Mucosa of descending colon (tissue), 3 donors: ENCODE data around the gene MRLN. TPM values are rescaled to one million over a fixed set of nuclear protein-coding genes. Genes with fewer than 3 reads are reported as not detected.

Source experiments
- ATAC-seq: fragments of 200-7000 bp; cut with Tn5 transposase; one replicate; pipeline ENCODE4 v1.9.1; 2020; ENCODE audit warnings: mild to moderate bottlenecking, moderate library complexity
- DNase-seq, 3 donors: peaks; one replicate each; pipeline ENCODE4 v3.0.0-alpha.2; 2020
- H3K36me3 ChIP-seq: fragments of 200-600 bp; one replicate; pipeline ENCODE4 v1.8.0; 2021; ENCODE audit warnings: low read depth, mild to moderate bottlenecking
- H3K4me1 ChIP-seq: fragments of 200-600 bp; one replicate; pipeline ENCODE4 v1.8.0; 2021; ENCODE audit warnings: low read depth, mild to moderate bottlenecking
- H3K4me3 ChIP-seq: fragments of 200-600 bp; one replicate; pipeline ENCODE4 v1.8.0; 2021; ENCODE audit warnings: mild to moderate bottlenecking
- H3K9me3 ChIP-seq: fragments of 200-600 bp; one replicate; pipeline ENCODE4 v1.8.0; 2021; ENCODE audit warnings: mild to moderate bottlenecking
- CTCF ChIP-seq: fragments of 200-600 bp; IDR thresholded peaks from one replicate; pipeline ENCODE4 v1.8.0; 2022; ENCODE audit warnings: antibody characterized with exemption, mild to moderate bottlenecking
- intact Hi-C, 2 donors: fragments of 100-400 bp; cut with DNase I in 1 of 2; cut with micrococcal nuclease in 1 of 2; formaldehyde crosslinking; loops; one replicate each; pipeline versions ENCODE4 v1.11.0 to v1.11.1; 2022; cut with DNase I, micrococcal nuclease
- total RNA-seq, 3 donors: library from RNA; stranded (reverse); fragmentation: NEBNext Ultra II Directional in 2 of 3; extraction: Animal tissue kit (Norgen Biotek cat#: 25700) in 2 of 3; gene quantifications; one replicate each; pipeline versions ENCODE4 v1.2.1 to v1.2.4, GENCODE V29; 2021 to 2023
- donor health status: DM: no; HTN: no; CAD: no; lungs with moderate emphysema.
- donor health status: DM: no; HTN: no; CAD: no.
- donor health status: DM: no; HTN: yes; CAD: no.

Gene MRLN
- total RNA-seq, 3 donors from 2014 or later = not detected

- peaks cover 5% of the 10 kb centered on the region for H3K4me1 ChIP-seq
- ATAC-seq (no peak), DNase-seq (no peak)
- TF ChIP-seq CTCF = no peak
- no peaks in the 10 kb centered on the region for H3K36me3 ChIP-seq
- no peak overlapping the region for H3K4me3 ChIP-seq
- no peaks in the 10 kb centered on the region for H3K9me3 ChIP-seq
- intact Hi-C loops = no loop called here
Measured at GRCh38 chr10:59770689-59771088, 17.4 kb upstream of the MRLN start.

- no peak overlapping the region for H3K4me3 ChIP-seq
- TF ChIP-seq CTCF = no peak
- intact Hi-C loops = no loop called here
- no peak for DNase-seq
- no peaks in the 10 kb centered on the region for H3K36me3 ChIP-seq
- H3K9me3 ChIP-seq = no peaks in the 10 kb centered on the region
- H3K4me1 ChIP-seq = no peaks in the 10 kb centered on the region
- ATAC-seq = no peak
Measured at GRCh38 chr10:59762505-59762904, 9.2 kb upstream of the MRLN start.

- intact Hi-C loops = no loop called here
- no peak for ATAC-seq
Measured at GRCh38 chr10:59757966-59758365, 4.7 kb upstream of the MRLN start.

GRCh38 chr10:59754951-59755350, 1.7 kb upstream of the MRLN start:
- no peak for TF ChIP-seq CTCF
- DNase-seq = no peak
- Histone ChIP-seq H3K4me1 (no peaks in the 10 kb centered on the region), H3K36me3 (no peaks in the 10 kb centered on the region), H3K4me3 (no peak overlapping the region), H3K9me3 (no peaks in the 10 kb centered on the region)
- ATAC-seq = no peak
- intact Hi-C loops = no loop called here

More at GRCh38 chr10:59757966-59758365, 4.7 kb upstream of the MRLN start:
- Histone ChIP-seq H3K4me3 (no peak overlapping the region), H3K9me3 (no peaks in the 10 kb centered on the region), H3K4me1 (no peaks in the 10 kb centered on the region), H3K36me3 (no peaks in the 10 kb centered on the region)
- no peak for TF ChIP-seq CTCF
- DNase-seq = no peak

GRCh38 chr10:59752278-59752940, 846 bp downstream of the MRLN start:
- Histone ChIP-seq H3K36me3 (no peaks in the 10 kb centered on the region), H3K9me3 (no peaks in the 10 kb centered on the region), H3K4me1 (no peaks in the 10 kb centered on the region), H3K4me3 (no peak overlapping the region)
- ATAC-seq (no peak), DNase-seq (no peak)
- intact Hi-C loops = no loop called here
- no peak for TF ChIP-seq CTCF
